ENCODE data around the gene CCDC178.

Gene CCDC178

DNA sequence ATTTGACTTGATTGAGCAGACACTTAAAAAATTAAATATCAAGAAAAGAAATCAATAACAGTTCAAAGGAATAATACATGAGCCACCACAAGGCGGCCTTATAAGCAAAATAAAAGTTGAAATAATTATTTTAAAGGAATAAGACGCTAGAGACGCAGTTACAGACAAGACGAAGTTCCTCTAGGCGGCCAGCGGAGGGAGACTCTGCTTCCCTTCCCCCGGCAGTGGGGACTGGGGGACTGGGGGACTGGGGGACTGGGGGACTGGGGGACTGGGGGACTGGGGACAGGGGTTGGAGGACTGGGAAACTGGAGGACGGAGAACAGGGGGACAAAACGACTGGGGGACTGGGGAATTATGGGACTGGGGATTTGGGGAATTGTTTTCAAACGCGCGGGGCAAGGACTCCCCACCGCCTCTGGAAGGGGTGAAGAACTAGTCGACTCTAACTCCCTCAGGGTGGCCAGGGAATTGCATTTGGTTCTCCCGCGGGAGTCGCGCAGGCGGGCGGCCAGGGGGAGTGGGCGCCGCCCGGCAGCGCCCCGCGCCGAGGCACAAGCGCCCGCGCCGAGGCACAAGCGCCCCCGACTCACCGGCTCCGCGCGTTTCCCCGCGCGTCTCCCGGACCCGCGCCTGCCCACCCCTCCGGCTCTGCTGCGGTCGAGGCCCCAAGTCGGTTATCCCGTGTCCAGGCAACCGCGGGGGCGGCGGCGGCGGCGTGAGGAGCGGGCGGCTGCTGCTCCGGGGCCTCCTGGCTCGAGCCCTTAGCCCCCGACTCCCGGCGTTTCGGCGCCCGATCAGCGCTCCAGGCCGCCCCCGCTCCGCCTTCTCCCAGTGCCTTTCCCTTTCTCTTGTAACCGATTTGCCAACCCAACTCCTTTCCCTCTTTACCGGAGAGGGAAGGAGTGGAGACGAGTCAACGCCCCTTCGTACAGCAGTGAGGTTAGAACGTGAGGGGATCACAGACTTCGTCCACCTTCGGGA is at the start of gene CCDC178:
Gene CCDC178, minus strand, starts transcription at position 662 of the 984 bp plus-strand sequence. CDS start 28,633 bp downstream, outside the sequence.
- peaks cover 24% of the 10 kb centered on the region for H3K9me3 Mint-ChIP-seq
- no peak for ATAC-seq (replicated peaks; ENCODE audit: extremely low read depth, poor library complexity, severe bottlenecking)
- no peaks in the 10 kb centered on the region for H3K36me3 Mint-ChIP-seq (ENCODE audit: insufficient read depth)

GRCh38 chr18:33483908-33484307 is 43.4 kb upstream of the CCDC178 start:
- Mint-ChIP-seq H3K27me3 (no peaks in the 10 kb centered on the region), H3K27ac (ENCODE audit: low read depth) (no peak overlapping the region), H3K9me3 (peaks cover 3% of the 10 kb centered on the region), H3K4me1 (no peaks in the 10 kb centered on the region), H3K4me3 (no peak overlapping the region), H3K36me3 (ENCODE audit: insufficient read depth) (peaks cover 2% of the 10 kb centered on the region)
- no peak for DNase-seq (ENCODE audit: low spot score in 2 of 2)
- no peak for ATAC-seq (replicated peaks; ENCODE audit: extremely low read depth, poor library complexity, severe bottlenecking)

More for the DNA sequence above, at the start of gene CCDC178:
- DNase-seq (ENCODE audit: low spot score in 2 of 2) = no peak
- Mint-ChIP-seq H3K27me3 (no peaks in the 10 kb centered on the region), H3K4me1 (no peaks in the 10 kb centered on the region), H3K4me3 (no peak within 1 kb of the TSS), H3K27ac (ENCODE audit: low read depth) (no peak within 1 kb of the TSS)

GRCh38 chr18:33472509-33472908 is 32.0 kb upstream of the CCDC178 start:
- no peak overlapping the region for H3K27ac Mint-ChIP-seq (ENCODE audit: low read depth)
- DNase-seq (ENCODE audit: low spot score in 2 of 2) (no peak), ATAC-seq (replicated peaks; ENCODE audit: extremely low read depth, poor library complexity, severe bottlenecking) (no peak)
- H3K36me3 Mint-ChIP-seq (ENCODE audit: insufficient read depth) = no peaks in the 10 kb centered on the region
- peaks cover 15% of the 10 kb centered on the region for H3K9me3 Mint-ChIP-seq
- H3K4me1 Mint-ChIP-seq = no peaks in the 10 kb centered on the region
- no peak overlapping the region for H3K4me3 Mint-ChIP-seq
- H3K27me3 Mint-ChIP-seq = no peaks in the 10 kb centered on the region

GRCh38 chr18:33470216-33470615 is 29.7 kb upstream of the CCDC178 start:
- DNase-seq (ENCODE audit: low spot score in 2 of 2) (no peak), ATAC-seq (replicated peaks; ENCODE audit: extremely low read depth, poor library complexity, severe bottlenecking) (no peak)
- Mint-ChIP-seq H3K27ac (ENCODE audit: low read depth) (no peak overlapping the region), H3K36me3 (ENCODE audit: insufficient read depth) (no peaks in the 10 kb centered on the region), H3K27me3 (no peaks in the 10 kb centered on the region), H3K4me1 (no peaks in the 10 kb centered on the region), H3K4me3 (no peak overlapping the region), H3K9me3 (peaks cover 18% of the 10 kb centered on the region)

DNA sequence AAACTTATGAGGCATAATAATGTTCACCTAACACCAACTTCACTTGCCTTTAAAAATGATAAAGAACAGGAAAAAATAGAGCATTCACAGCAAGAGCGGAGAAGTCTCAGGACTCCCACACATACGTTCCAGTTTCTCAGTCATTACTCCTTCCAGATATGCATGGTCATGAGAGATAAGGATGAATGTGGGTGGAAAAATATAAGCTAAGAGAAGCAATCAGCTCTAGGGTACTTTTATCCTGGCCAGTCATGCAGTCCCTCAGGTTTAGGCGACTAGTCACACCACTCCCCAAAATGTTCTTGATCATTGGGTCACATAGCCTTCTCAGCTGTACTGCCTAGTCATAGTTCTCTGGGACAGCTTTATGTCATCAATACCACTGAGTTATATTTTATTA is 29.2 kb upstream of the CCDC178 start:
- Mint-ChIP-seq H3K27me3 (no peaks in the 10 kb centered on the region), H3K27ac (ENCODE audit: low read depth) (no peak overlapping the region), H3K4me3 (no peak overlapping the region), H3K4me1 (no peaks in the 10 kb centered on the region), H3K9me3 (peaks cover 20% of the 10 kb centered on the region), H3K36me3 (ENCODE audit: insufficient read depth) (no peaks in the 10 kb centered on the region)
- DNase-seq (ENCODE audit: low spot score in 2 of 2) (no peak), ATAC-seq (replicated peaks; ENCODE audit: extremely low read depth, poor library complexity, severe bottlenecking) (no peak)

DNA sequence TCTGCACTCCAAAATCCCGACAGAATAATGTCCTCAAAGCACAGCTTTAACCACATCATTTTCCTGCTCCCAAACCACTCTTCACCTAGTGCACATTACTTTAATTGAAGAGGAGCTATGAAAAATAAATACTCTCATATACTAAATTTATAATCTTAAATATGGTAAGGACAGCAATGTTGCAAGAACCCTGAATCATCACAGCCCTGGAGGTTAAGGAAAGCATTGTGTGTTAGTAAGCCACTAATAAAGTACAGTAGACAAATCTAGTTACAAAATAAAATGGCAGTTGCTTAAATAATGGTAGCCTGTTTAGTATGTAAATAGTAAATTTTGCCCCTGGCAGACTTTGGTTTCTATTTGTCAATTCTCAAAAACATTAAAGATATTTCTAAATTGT is 27.0 kb upstream of the CCDC178 start:
- no peaks in the 10 kb centered on the region for H3K4me1 Mint-ChIP-seq
- H3K9me3 Mint-ChIP-seq = peaks cover 23% of the 10 kb centered on the region
- ATAC-seq (replicated peaks; ENCODE audit: extremely low read depth, poor library complexity, severe bottlenecking) = no peak
- H3K27me3 Mint-ChIP-seq = no peaks in the 10 kb centered on the region
- H3K4me3 Mint-ChIP-seq = no peak overlapping the region
- DNase-seq (ENCODE audit: low spot score in 2 of 2) = no peak
- no peaks in the 10 kb centered on the region for H3K36me3 Mint-ChIP-seq (ENCODE audit: insufficient read depth)
- H3K27ac Mint-ChIP-seq (ENCODE audit: low read depth) = no peak overlapping the region

GRCh38 chr18:33466822-33467221 is 26.3 kb upstream of the CCDC178 start:
- Mint-ChIP-seq H3K36me3 (ENCODE audit: insufficient read depth) (no peaks in the 10 kb centered on the region), H3K27ac (ENCODE audit: low read depth) (no peak overlapping the region), H3K27me3 (no peaks in the 10 kb centered on the region), H3K4me1 (no peaks in the 10 kb centered on the region), H3K9me3 (peaks cover 30% of the 10 kb centered on the region), H3K4me3 (no peak overlapping the region)
- ATAC-seq (replicated peaks; ENCODE audit: extremely low read depth, poor library complexity, severe bottlenecking) = no peak
- no peak for DNase-seq (ENCODE audit: low spot score in 2 of 2)

DNA sequence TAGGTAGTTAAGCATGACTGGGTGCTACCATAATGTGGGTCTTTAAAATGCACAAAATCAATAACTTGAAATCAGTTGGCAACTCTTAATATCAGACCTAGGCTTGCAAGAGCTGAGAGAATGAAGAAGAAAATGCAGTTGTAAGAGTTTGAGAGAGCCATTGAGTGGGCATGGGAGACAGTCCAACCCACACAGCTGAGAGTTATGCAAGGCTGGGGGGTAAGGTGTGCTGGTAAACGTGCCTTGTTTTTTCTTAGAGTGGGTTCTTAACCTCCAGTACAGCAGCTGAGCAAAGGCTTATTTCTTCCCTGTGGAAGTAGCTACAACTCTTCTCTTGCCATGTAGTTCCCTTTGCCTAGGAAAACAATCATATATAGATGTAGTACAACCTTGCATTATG is 20.2 kb upstream of the CCDC178 start:
- Mint-ChIP-seq H3K27ac (ENCODE audit: low read depth) (no peak overlapping the region), H3K4me1 (no peaks in the 10 kb centered on the region), H3K27me3 (no peaks in the 10 kb centered on the region), H3K9me3 (peaks cover 21% of the 10 kb centered on the region), H3K4me3 (no peak overlapping the region), H3K36me3 (ENCODE audit: insufficient read depth) (no peaks in the 10 kb centered on the region)
- ATAC-seq (replicated peaks; ENCODE audit: extremely low read depth, poor library complexity, severe bottlenecking) (no peak), DNase-seq (ENCODE audit: low spot score in 2 of 2) (no peak)

- Mint-ChIP-seq H3K27me3 (no peaks in the 10 kb centered on the region), H3K4me1 (no peaks in the 10 kb centered on the region), H3K27ac (ENCODE audit: low read depth) (no peak overlapping the region), H3K4me3 (no peak overlapping the region), H3K9me3 (peaks cover 14% of the 10 kb centered on the region), H3K36me3 (ENCODE audit: insufficient read depth) (no peaks in the 10 kb centered on the region)
- ATAC-seq (replicated peaks; ENCODE audit: extremely low read depth, poor library complexity, severe bottlenecking) (no peak), DNase-seq (ENCODE audit: low spot score in 2 of 2) (no peak)
Measured at GRCh38 chr18:33459612-33460011, 19.1 kb upstream of the CCDC178 start.

DNA sequence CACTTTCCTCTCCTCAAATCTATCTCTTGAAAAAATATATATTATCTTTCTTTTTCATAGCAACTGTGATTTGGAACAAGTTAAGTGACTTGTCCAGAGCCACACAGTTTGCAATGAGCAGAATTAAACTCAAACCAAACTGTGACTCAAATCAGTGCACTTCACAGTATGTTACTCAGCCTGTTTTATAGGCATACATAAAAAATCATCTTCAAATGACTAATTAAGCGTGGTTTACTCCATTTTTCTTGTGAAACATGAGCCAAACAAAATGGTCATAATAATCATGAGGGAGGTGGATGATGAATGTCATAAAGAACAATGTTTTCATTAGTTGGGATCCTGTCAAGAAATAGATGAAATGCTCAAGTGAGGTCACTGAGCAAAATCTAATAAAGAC is 6.1 kb upstream of the CCDC178 start:
- Mint-ChIP-seq H3K4me3 (no peak overlapping the region), H3K36me3 (ENCODE audit: insufficient read depth) (peaks cover 2% of the 10 kb centered on the region), H3K4me1 (no peaks in the 10 kb centered on the region), H3K27ac (ENCODE audit: low read depth) (no peak overlapping the region), H3K9me3 (peaks cover 21% of the 10 kb centered on the region), H3K27me3 (no peaks in the 10 kb centered on the region)
- ATAC-seq (replicated peaks; ENCODE audit: extremely low read depth, poor library complexity, severe bottlenecking) (no peak), DNase-seq (ENCODE audit: low spot score in 2 of 2) (no peak)

DNA sequence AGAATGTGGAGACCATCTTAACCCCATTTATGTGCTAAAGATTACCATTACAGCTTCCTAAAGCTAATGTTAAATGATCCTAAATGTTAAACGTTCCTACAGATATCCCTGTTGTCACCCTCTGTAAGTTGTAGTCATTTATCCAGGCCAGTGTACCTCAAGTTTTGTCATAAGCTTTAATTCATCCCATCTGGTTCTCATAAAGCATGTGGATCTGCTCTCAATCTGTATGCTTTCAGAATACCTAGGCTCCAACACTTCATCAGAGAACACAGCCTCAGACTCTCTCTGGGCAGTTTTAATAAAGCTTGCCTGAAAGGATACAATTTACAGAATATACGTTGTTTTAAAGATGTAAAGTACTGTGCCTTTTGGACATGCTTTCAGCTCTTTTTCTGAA is 4.2 kb upstream of the CCDC178 start:
- no peaks in the 10 kb centered on the region for H3K27me3 Mint-ChIP-seq
- H3K4me3 Mint-ChIP-seq = no peak overlapping the region
- ATAC-seq (replicated peaks; ENCODE audit: extremely low read depth, poor library complexity, severe bottlenecking) (no peak), DNase-seq (ENCODE audit: low spot score in 2 of 2) (no peak)
- H3K36me3 Mint-ChIP-seq (ENCODE audit: insufficient read depth) = peaks cover 2% of the 10 kb centered on the region
- no peaks in the 10 kb centered on the region for H3K4me1 Mint-ChIP-seq
- no peak overlapping the region for H3K27ac Mint-ChIP-seq (ENCODE audit: low read depth)
- peaks cover 21% of the 10 kb centered on the region for H3K9me3 Mint-ChIP-seq

GRCh38 chr18:33432857-33433256 is 7.7 kb downstream of the CCDC178 start:
- H3K36me3 Mint-ChIP-seq (ENCODE audit: insufficient read depth) = no peaks in the 10 kb centered on the region
- no peaks in the 10 kb centered on the region for H3K4me1 Mint-ChIP-seq
- H3K27ac Mint-ChIP-seq (ENCODE audit: low read depth) = no peak overlapping the region
- DNase-seq (ENCODE audit: low spot score in 2 of 2) = no peak
- no peak for ATAC-seq (replicated peaks; ENCODE audit: extremely low read depth, poor library complexity, severe bottlenecking)
- no peak overlapping the region for H3K4me3 Mint-ChIP-seq
- H3K27me3 Mint-ChIP-seq = no peaks in the 10 kb centered on the region
- H3K9me3 Mint-ChIP-seq = peaks cover 14% of the 10 kb centered on the region

GRCh38 chr18:33427549-33427948 is 13.0 kb downstream of the CCDC178 start:
- no peak overlapping the region for H3K4me3 Mint-ChIP-seq
- no peaks in the 10 kb centered on the region for H3K36me3 Mint-ChIP-seq (ENCODE audit: insufficient read depth)
- H3K27ac Mint-ChIP-seq (ENCODE audit: low read depth) = no peak overlapping the region
- ATAC-seq (replicated peaks; ENCODE audit: extremely low read depth, poor library complexity, severe bottlenecking) (no peak), DNase-seq (ENCODE audit: low spot score in 2 of 2) (no peak)
- peaks cover 6% of the 10 kb centered on the region for H3K9me3 Mint-ChIP-seq
- H3K27me3 Mint-ChIP-seq = no peaks in the 10 kb centered on the region
- no peaks in the 10 kb centered on the region for H3K4me1 Mint-ChIP-seq

Measured in central memory CD8-positive, alpha-beta T cell (primary cell).